ENCODE measurements around the gene RCAN1.
"Not testable (repeated sequence)": the region's sequence is repeated elsewhere in the genome, so short reads cannot be mapped to it uniquely, and the experiment has no call there.

Gene RCAN1

GRCh38 chr21:34565238-34565637, 49.7 kb downstream of the RCAN1 start:
- Histone ChIP-seq H3K9me3 (ENCODE audit: control extremely low read depth in 1 of 5, control insufficient read depth in 4 of 5, insufficient read depth in 2 of 5, low read depth in 1 of 5, low read length in 4 of 5) (no peaks in the 10 kb centered on the region), H3K27ac (ENCODE audit: insufficient read depth in 1 of 2, low read depth in 1 of 2, low read length in 2 of 2, poor library complexity in 1 of 2, severe bottlenecking in 2 of 2) (no peak overlapping the region), H3K4me3 (ENCODE audit: control insufficient read depth in 1 of 7, extremely low read depth in 1 of 7, insufficient read depth in 4 of 7, low read depth in 2 of 7, low read length in 6 of 7) (no peak overlapping the region), H3K4me1 (ENCODE audit: control extremely low read depth in 1 of 4, control insufficient read depth in 4 of 4, insufficient read depth in 4 of 4, low read length in 3 of 4) (peaks cover 3 to 19% (median 9%) of the 10 kb centered on the region in 4 experiments), H3K27me3 (replicated peaks in 2 of 5; ENCODE audit: control insufficient read depth in 4 of 5, insufficient read depth in 5 of 5, low read length in 4 of 5) (no peaks in the 10 kb centered on the region), H3K36me3 (ENCODE audit: control insufficient read depth in 4 of 4, insufficient read depth in 4 of 4, low read length in 3 of 4) (no peaks in the 10 kb centered on the region)
- 100% methylated on average over 2 of the region's 4 CpGs for WGBS (ENCODE audit: insufficient coverage)
- ChIA-PET POLR2A (no interaction called here), CTCF (interaction anchor here (1.3 kb wide), 1 partner anchor 44 kb away, joined by 3 read pairs; no protein-coding TSS in a partner anchor)
- no peak for DNase-seq

DNA sequence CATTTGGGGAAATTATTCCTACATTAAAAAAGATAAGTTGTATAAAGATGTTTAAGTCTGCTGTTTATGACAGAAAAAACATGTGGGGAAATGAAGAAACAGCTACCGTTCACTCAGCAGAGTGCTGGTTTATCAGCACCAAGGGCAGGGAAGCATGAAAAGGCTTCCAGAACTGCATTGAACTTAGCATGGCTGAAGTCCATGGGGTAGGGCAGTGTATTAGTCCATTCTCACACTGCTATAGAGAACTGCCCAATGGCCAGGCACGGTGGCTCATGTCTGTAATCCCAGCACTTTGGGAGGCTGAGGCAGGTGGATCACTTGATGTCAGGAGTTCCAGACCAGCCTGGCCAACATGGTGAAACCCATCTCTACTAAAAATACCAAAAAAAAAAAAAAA, 51.5 kb downstream of the RCAN1 start:
- H3K36me3 ChIP-seq (ENCODE audit: control insufficient read depth in 4 of 4, insufficient read depth in 4 of 4, low read length in 3 of 4); H3K27me3 ChIP-seq (replicated peaks in 2 of 5; ENCODE audit: control insufficient read depth in 4 of 5, insufficient read depth in 5 of 5, low read length in 4 of 5); H3K4me1 ChIP-seq (ENCODE audit: control extremely low read depth in 1 of 4, control insufficient read depth in 4 of 4, insufficient read depth in 4 of 4, low read length in 3 of 4); CTCF ChIA-PET; H3K4me3 ChIP-seq (ENCODE audit: control insufficient read depth in 1 of 7, extremely low read depth in 1 of 7, insufficient read depth in 4 of 7, low read depth in 2 of 7, low read length in 6 of 7); H3K27ac ChIP-seq (ENCODE audit: insufficient read depth in 1 of 2, low read depth in 1 of 2, low read length in 2 of 2, poor library complexity in 1 of 2, severe bottlenecking in 2 of 2); DNase-seq; POLR2A ChIA-PET; H3K9me3 ChIP-seq (ENCODE audit: control extremely low read depth in 1 of 5, control insufficient read depth in 4 of 5, insufficient read depth in 2 of 5, low read depth in 1 of 5, low read length in 4 of 5): not testable (repeated sequence)
- WGBS (ENCODE audit: insufficient coverage), result 100% methylated on average over 1 of the region's 2 CpGs

DNA sequence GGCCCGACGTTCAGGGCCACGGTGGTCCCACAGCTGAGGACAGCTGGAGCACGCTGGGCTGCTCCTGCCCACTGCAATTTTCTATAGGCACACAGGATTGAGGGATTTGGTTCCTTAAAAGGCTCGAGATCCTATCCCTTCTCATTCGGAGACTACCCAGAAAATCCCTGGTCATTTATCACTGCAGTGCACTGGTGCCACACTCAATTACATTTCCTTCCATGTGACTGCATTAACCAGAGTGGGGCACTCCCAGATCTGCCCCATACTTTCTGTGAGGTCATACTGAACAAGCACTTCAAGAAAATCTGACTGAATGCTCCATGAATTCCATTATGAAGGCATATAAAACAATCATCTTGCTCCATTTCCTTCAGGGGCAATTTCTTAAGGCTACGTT, 53.1 kb downstream of the RCAN1 start:
- 99% methylated on average over 6 of the region's 7 CpGs for WGBS (ENCODE audit: insufficient coverage)
- no peaks in the 10 kb centered on the region for H3K36me3 ChIP-seq (ENCODE audit: control insufficient read depth in 4 of 4, insufficient read depth in 4 of 4, low read length in 3 of 4)

GRCh38 chr21:34560609-34561008, 54.3 kb downstream of the RCAN1 start:
- WGBS (ENCODE audit: insufficient coverage), result no CpG with 5 or more reads among the region's 1 CpG
- no peak for DNase-seq
- POLR2A ChIA-PET, result no interaction called here
- no peaks in the 10 kb centered on the region for H3K36me3 ChIP-seq (ENCODE audit: control insufficient read depth in 4 of 4, insufficient read depth in 4 of 4, low read length in 3 of 4)
- CTCF ChIA-PET, result no interaction called here
- no peaks in the 10 kb centered on the region for H3K4me1 ChIP-seq (ENCODE audit: control extremely low read depth in 1 of 4, control insufficient read depth in 4 of 4, insufficient read depth in 4 of 4, low read length in 3 of 4)
- H3K27ac ChIP-seq (ENCODE audit: insufficient read depth in 1 of 2, low read depth in 1 of 2, low read length in 2 of 2, poor library complexity in 1 of 2, severe bottlenecking in 2 of 2), result no peak overlapping the region
- no peaks in the 10 kb centered on the region for H3K27me3 ChIP-seq (replicated peaks in 2 of 5; ENCODE audit: control insufficient read depth in 4 of 5, insufficient read depth in 5 of 5, low read length in 4 of 5)
- H3K9me3 ChIP-seq (ENCODE audit: control extremely low read depth in 1 of 5, control insufficient read depth in 4 of 5, insufficient read depth in 2 of 5, low read depth in 1 of 5, low read length in 4 of 5), result no peaks in the 10 kb centered on the region
- H3K4me3 ChIP-seq (ENCODE audit: control insufficient read depth in 1 of 7, extremely low read depth in 1 of 7, insufficient read depth in 4 of 7, low read depth in 2 of 7, low read length in 6 of 7), result no peak overlapping the region

More for the DNA sequence above, 53.1 kb downstream of the RCAN1 start:
- no peaks in the 10 kb centered on the region for H3K27me3 ChIP-seq (replicated peaks in 2 of 5; ENCODE audit: control insufficient read depth in 4 of 5, insufficient read depth in 5 of 5, low read length in 4 of 5)
- no peaks in the 10 kb centered on the region for H3K4me1 ChIP-seq (ENCODE audit: control extremely low read depth in 1 of 4, control insufficient read depth in 4 of 4, insufficient read depth in 4 of 4, low read length in 3 of 4)
- H3K9me3 ChIP-seq (ENCODE audit: control extremely low read depth in 1 of 5, control insufficient read depth in 4 of 5, insufficient read depth in 2 of 5, low read depth in 1 of 5, low read length in 4 of 5), result no peaks in the 10 kb centered on the region
- no peak overlapping the region for H3K27ac ChIP-seq (ENCODE audit: insufficient read depth in 1 of 2, low read depth in 1 of 2, low read length in 2 of 2, poor library complexity in 1 of 2, severe bottlenecking in 2 of 2)
- no peak overlapping the region for H3K4me3 ChIP-seq (ENCODE audit: control insufficient read depth in 1 of 7, extremely low read depth in 1 of 7, insufficient read depth in 4 of 7, low read depth in 2 of 7, low read length in 6 of 7)
- POLR2A ChIA-PET, result no interaction called here
- DNase-seq, result no peak
- CTCF ChIA-PET, result no interaction called here

GRCh38 chr21:34560021-34560420, 54.9 kb downstream of the RCAN1 start:
- 96% methylated on average over 3 of the region's 5 CpGs for WGBS (ENCODE audit: insufficient coverage)
- Histone ChIP-seq H3K27me3 (replicated peaks in 2 of 5; ENCODE audit: control insufficient read depth in 4 of 5, insufficient read depth in 5 of 5, low read length in 4 of 5) (no peaks in the 10 kb centered on the region), H3K27ac (ENCODE audit: insufficient read depth in 1 of 2, low read depth in 1 of 2, low read length in 2 of 2, poor library complexity in 1 of 2, severe bottlenecking in 2 of 2) (no peak overlapping the region), H3K36me3 (ENCODE audit: control insufficient read depth in 4 of 4, insufficient read depth in 4 of 4, low read length in 3 of 4) (no peaks in the 10 kb centered on the region), H3K9me3 (ENCODE audit: control extremely low read depth in 1 of 5, control insufficient read depth in 4 of 5, insufficient read depth in 2 of 5, low read depth in 1 of 5, low read length in 4 of 5) (peaks cover 0 to 2% (median 0%) of the 10 kb centered on the region in 5 experiments), H3K4me1 (ENCODE audit: control extremely low read depth in 1 of 4, control insufficient read depth in 4 of 4, insufficient read depth in 4 of 4, low read length in 3 of 4) (no peaks in the 10 kb centered on the region), H3K4me3 (ENCODE audit: control insufficient read depth in 1 of 7, extremely low read depth in 1 of 7, insufficient read depth in 4 of 7, low read depth in 2 of 7, low read length in 6 of 7) (no peak overlapping the region)
- no peak for DNase-seq
- ChIA-PET CTCF (interaction anchor here (1.3 kb wide), 1 partner anchor 22 kb away, joined by 4 read pairs; no protein-coding TSS in a partner anchor), POLR2A (interaction anchor here (0.6 kb wide), 1 partner anchor 698 kb away, joined by 4 read pairs; no protein-coding TSS in a partner anchor)

DNA sequence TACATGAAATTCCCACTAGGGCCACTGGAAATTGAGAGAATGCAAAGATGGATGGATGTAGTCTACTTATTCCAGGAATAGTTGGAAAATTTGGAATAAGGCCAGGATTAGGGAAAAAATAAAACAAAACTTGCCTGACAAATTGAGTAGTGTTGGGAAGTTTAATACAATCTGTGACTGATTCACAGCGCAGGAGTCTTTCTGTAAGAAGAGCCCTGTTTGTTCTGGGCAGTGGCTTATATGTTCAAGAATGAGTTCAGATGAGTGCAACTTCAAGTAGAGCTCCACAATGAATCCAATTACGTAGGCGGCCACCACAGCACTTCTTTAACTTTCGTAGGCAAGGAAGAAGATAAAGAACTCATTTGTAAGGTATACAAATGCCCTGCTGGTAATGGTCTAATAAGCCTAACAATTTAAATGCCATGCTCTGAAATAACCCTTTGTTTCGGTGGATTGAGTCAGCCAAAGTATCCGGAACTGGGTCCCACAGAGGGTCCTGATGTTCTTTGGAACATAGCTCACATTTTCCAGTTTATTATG, 55.8 kb downstream of the RCAN1 start:
- no peaks in the 10 kb centered on the region for H3K36me3 ChIP-seq (ENCODE audit: control insufficient read depth in 4 of 4, insufficient read depth in 4 of 4, low read length in 3 of 4)
- peaks cover 0 to 9% (median 0%) of the 10 kb centered on the region in 5 experiments for H3K9me3 ChIP-seq (ENCODE audit: control extremely low read depth in 1 of 5, control insufficient read depth in 4 of 5, insufficient read depth in 2 of 5, low read depth in 1 of 5, low read length in 4 of 5)
- ChIA-PET POLR2A (interaction anchor here (0.6 kb wide), 1 partner anchor 697 kb away, joined by 4 read pairs; no protein-coding TSS in a partner anchor), CTCF (interaction anchor here (1.1 to 1.4 kb wide), 3 partner anchors 11 to 60 kb away, joined by 3 to 4 read pairs (median 4); no protein-coding TSS in a partner anchor)
- no peaks in the 10 kb centered on the region for H3K27me3 ChIP-seq (replicated peaks in 2 of 5; ENCODE audit: control insufficient read depth in 4 of 5, insufficient read depth in 5 of 5, low read length in 4 of 5)
- no peak overlapping the region for H3K27ac ChIP-seq (ENCODE audit: insufficient read depth in 1 of 2, low read depth in 1 of 2, low read length in 2 of 2, poor library complexity in 1 of 2, severe bottlenecking in 2 of 2)
- H3K4me1 ChIP-seq (ENCODE audit: control extremely low read depth in 1 of 4, control insufficient read depth in 4 of 4, insufficient read depth in 4 of 4, low read length in 3 of 4), result no peaks in the 10 kb centered on the region
- WGBS (ENCODE audit: insufficient coverage), result 64% methylated on average over 3 of the region's 6 CpGs
- DNase-seq, result no peak
- no peak overlapping the region for H3K4me3 ChIP-seq (ENCODE audit: control insufficient read depth in 1 of 7, extremely low read depth in 1 of 7, insufficient read depth in 4 of 7, low read depth in 2 of 7, low read length in 6 of 7)

- CTCF ChIA-PET, result interaction anchor here (0.9 to 1.4 kb wide), 3 partner anchors 12 to 59 kb away, joined by 3 to 4 read pairs (median 4); no protein-coding TSS in a partner anchor
- H3K4me3 ChIP-seq (ENCODE audit: control insufficient read depth in 1 of 7, extremely low read depth in 1 of 7, insufficient read depth in 4 of 7, low read depth in 2 of 7, low read length in 6 of 7), result no peak overlapping the region
- no peaks in the 10 kb centered on the region for H3K27me3 ChIP-seq (replicated peaks in 2 of 5; ENCODE audit: control insufficient read depth in 4 of 5, insufficient read depth in 5 of 5, low read length in 4 of 5)
- H3K4me1 ChIP-seq (ENCODE audit: control extremely low read depth in 1 of 4, control insufficient read depth in 4 of 4, insufficient read depth in 4 of 4, low read length in 3 of 4), result peaks cover 0 to 2% (median 0%) of the 10 kb centered on the region in 4 experiments
- no peak overlapping the region for H3K27ac ChIP-seq (ENCODE audit: insufficient read depth in 1 of 2, low read depth in 1 of 2, low read length in 2 of 2, poor library complexity in 1 of 2, severe bottlenecking in 2 of 2)
- POLR2A ChIA-PET, result no interaction called here
- H3K36me3 ChIP-seq (ENCODE audit: control insufficient read depth in 4 of 4, insufficient read depth in 4 of 4, low read length in 3 of 4), result no peaks in the 10 kb centered on the region
- DNase-seq, result no peak
- 100% methylated on average over 3 of the region's 5 CpGs for WGBS (ENCODE audit: insufficient coverage)
- peaks cover 0 to 10% (median 0%) of the 10 kb centered on the region in 5 experiments for H3K9me3 ChIP-seq (ENCODE audit: control extremely low read depth in 1 of 5, control insufficient read depth in 4 of 5, insufficient read depth in 2 of 5, low read depth in 1 of 5, low read length in 4 of 5)
Observed at GRCh38 chr21:34558166-34558565, 56.7 kb downstream of the RCAN1 start.

All from common myeloid progenitor, CD34-positive (primary cell).